ENCODE results near the gene SEC23B.
"Not testable (repeated sequence)": the region's sequence is repeated elsewhere in the genome, so short reads cannot be mapped to it uniquely, and the experiment has no call there.

SEC23B gene

DNA sequence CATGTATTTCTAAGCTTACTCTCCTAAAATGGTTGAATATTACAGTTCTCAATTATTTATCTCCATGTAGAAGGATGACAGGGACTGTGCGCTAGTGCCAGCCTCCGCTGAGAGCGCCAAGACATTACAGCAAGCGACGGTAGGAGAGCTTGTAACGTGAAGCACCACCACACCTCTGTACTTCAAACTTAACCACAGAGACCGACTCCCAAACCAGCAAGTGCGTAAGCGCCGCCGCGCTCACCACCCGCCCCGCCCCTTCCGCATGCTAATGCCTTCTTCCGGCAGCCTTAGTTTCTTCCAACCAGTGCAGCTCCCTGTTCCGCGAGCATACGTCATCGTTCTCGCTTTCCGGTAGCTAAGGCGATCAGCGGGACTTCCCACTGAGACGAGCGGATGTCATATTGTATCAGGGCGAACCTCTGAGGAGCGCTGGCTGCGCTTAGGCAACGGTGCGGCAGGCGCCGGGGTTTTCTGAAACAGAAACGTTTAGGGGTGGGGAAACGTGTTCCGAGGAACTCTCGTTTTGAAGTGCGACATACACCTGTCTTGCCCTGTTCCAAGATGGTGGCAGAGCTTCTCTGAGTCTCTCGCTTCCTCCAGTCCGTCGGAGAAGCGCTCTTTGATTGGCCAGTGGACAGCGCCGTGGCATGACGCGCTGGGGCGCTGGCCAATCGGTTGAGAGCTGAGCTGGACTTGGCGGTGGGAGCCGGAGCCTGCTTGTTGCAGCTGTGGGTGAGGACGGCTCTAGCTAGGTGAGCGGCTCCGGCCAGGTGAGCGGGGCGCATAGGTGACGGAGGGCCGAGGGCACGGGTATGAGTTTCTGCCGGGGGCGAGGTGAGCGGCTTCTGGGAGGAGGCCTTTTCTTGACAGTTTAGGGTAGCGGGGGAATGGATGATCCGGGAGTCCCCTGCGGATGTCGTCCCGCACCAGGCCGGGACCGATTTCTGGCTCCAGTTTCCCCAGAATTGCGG, at the start of gene SEC23B:
Gene SEC23B (plus strand): TSS at position 723 of the 974 bp plus-strand sequence. CDS start 2,896 bp downstream, outside the sequence.
- no peaks in the 10 kb centered on the region for H3K9me3 ChIP-seq (ENCODE audit: low read length)
- H3K4me1 ChIP-seq (ENCODE audit: insufficient read depth, low read length), result peaks cover 5% of the 10 kb centered on the region
- peak within 1 kb of the TSS; percentile 47 for H2AFZ ChIP-seq (ENCODE audit: low read depth, low read length)
- peaks cover 5% of the 10 kb centered on the region for H3K27me3 ChIP-seq (ENCODE audit: insufficient read depth, low read length)
- H3K4me3 ChIP-seq (ENCODE audit: low read length), result peak within 1 kb of the TSS; percentile 72
- H3K36me3 ChIP-seq (ENCODE audit: insufficient read depth, low read length), result peaks cover 23% of the 10 kb centered on the region

DNA sequence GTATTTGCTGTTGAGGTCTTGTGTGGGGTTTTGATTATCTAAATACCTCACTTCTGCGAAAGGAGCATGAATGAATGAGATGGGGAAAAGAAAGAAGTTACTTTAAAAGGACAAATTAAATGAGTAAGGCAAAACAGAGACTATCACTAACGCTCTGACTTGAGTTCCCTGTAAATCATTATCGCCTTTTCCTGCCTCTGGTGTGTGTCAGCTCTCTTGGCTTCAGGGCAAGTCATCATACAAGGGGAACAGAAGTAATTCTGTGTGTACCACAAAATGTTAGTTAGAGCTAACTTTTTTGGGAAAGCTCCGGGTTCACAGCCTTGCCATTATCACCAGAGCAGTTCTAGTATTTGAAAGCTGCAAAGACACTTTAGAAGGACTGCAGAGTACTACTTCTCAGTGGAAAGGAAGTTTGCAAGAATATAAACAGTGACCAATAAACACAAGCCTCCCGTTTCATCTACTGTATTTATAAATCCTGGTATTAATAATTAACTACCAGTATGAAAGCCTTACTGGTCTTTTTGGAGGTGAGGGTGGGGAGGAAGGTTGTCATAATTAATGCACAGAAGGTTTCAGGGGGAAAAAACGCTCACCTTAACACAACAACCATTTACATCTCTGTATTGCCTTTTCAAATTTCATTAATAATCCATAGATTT, 42.1 kb upstream of the SEC23B start:
- H2AFZ ChIP-seq (ENCODE audit: low read depth, low read length), result peak overlapping the region; percentile 81
- H3K27me3 ChIP-seq (ENCODE audit: insufficient read depth, low read length), result no peaks in the 10 kb centered on the region
- no peaks in the 10 kb centered on the region for H3K9me3 ChIP-seq (ENCODE audit: low read length)
- peaks cover 18% of the 10 kb centered on the region for H3K4me1 ChIP-seq (ENCODE audit: insufficient read depth, low read length)
- H3K36me3 ChIP-seq (ENCODE audit: insufficient read depth, low read length), result peaks cover 11% of the 10 kb centered on the region
- H3K4me3 ChIP-seq (ENCODE audit: low read length), result peak overlapping the region; percentile 91

DNA sequence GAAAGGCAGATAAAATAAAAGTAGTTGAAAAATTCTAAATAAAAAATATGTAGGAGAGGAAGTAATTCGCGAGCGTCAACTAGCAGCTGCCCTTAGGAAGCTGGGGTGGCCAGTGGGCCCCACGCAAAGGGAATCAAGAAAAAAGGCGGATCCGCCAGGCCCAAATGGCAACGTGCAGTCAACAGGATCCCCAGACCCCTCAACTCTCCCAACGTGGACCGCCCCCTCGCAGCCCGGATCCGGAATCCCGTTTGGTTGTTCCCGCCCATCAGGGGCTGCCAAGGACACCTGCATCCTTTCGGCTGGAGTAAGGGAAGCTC, 41.2 kb upstream of the SEC23B start:
- peaks cover 11% of the 10 kb centered on the region for H3K36me3 ChIP-seq (ENCODE audit: insufficient read depth, low read length)

DNA sequence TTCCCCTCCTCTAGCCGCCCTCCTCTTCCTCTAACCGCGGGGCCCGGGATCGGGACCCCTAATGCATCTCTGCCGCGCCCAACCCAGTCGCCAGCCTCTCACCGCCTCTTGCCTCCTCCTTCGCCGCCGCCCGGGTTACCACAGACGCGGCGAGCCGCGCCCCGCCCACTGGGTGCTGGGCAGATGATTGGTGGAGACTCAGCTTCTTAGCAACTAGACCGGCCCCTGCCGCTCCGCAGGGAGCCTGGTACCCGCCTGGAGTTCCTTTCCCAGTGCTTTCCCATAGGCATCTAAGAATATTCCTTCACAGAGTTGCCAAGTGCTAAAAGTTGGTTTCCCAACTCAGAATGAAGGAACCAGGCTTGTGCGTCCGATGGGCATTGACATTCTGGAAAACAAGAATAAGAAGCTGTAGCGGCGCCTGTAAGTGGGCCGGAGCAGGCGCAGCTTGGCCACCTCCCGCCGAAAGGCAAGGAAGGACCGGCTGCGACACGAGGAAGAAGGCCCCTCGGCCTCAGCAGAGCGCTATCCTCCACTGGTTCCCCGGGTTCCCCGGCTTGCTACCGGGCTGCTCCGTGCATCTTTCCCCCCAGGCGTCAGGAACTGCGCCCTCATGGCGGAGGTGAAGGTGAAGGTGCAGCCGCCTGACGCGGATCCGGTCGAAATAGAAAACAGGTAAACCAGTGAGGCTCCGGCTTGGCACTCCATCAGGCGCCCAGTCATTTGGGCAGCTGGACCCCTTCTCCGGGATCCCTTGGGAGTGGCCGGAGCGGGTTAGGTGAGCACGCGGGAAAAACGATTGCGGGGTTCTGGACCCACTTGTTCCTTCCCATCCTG, 40.6 kb upstream of the SEC23B start, which contains the start of the genes DZANK1 and POLR3F:
Gene DZANK1 (minus strand): TSS at position 137 of the 837 bp plus-strand sequence. CDS start 1,672 bp downstream, outside the sequence.
Gene POLR3F (plus strand): TSS at position 497 of the 837 bp plus-strand sequence. CDS start 117 bp downstream, at position 614.
- no peaks in the 10 kb centered on the region for H3K9me3 ChIP-seq (ENCODE audit: low read length)
- H3K4me3 ChIP-seq (ENCODE audit: low read length), result peak within 1 kb of the TSS; percentile 91
- H3K36me3 ChIP-seq (ENCODE audit: insufficient read depth, low read length), result peaks cover 15% of the 10 kb centered on the region
- H2AFZ ChIP-seq (ENCODE audit: low read depth, low read length), result peak within 1 kb of the TSS; percentile 81
- H3K4me1 ChIP-seq (ENCODE audit: insufficient read depth, low read length), result peaks cover 18% of the 10 kb centered on the region
- H3K27me3 ChIP-seq (ENCODE audit: insufficient read depth, low read length), result no peaks in the 10 kb centered on the region

More for the DNA sequence above, 41.2 kb upstream of the SEC23B start:
- Histone ChIP-seq H3K9me3 (ENCODE audit: low read length) (no peaks in the 10 kb centered on the region), H3K27me3 (ENCODE audit: insufficient read depth, low read length) (no peaks in the 10 kb centered on the region), H2AFZ (ENCODE audit: low read depth, low read length) (peak overlapping the region; percentile 81), H3K4me3 (ENCODE audit: low read length) (peak overlapping the region; percentile 91), H3K4me1 (ENCODE audit: insufficient read depth, low read length) (peaks cover 18% of the 10 kb centered on the region)

DNA sequence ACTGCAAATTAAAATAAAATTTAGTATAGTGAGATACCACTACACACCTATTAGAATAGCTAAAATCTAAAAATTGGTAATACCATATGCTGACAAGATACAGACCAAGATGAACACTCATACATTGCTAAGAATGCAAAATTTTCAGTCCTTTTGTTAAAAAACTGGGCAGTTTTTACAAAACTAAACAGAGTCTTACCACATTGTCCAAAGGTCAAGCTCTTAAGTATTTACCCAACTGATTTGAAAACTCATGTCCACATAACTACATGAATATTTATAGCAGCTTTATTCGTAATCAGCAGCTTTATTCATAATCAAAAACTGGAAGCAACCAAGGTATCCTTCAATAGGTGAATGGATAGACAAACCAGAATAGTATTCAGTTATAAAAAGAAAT, 30.5 kb upstream of the SEC23B start:
- H3K4me1 ChIP-seq (ENCODE audit: insufficient read depth, low read length), result no peaks in the 10 kb centered on the region
- no peaks in the 10 kb centered on the region for H3K27me3 ChIP-seq (ENCODE audit: insufficient read depth, low read length)
- H3K4me3 ChIP-seq (ENCODE audit: low read length), result no peak overlapping the region
- no peaks in the 10 kb centered on the region for H3K9me3 ChIP-seq (ENCODE audit: low read length)
- peaks cover 58% of the 10 kb centered on the region for H3K36me3 ChIP-seq (ENCODE audit: insufficient read depth, low read length)
- no peak overlapping the region for H2AFZ ChIP-seq (ENCODE audit: low read depth, low read length)

DNA sequence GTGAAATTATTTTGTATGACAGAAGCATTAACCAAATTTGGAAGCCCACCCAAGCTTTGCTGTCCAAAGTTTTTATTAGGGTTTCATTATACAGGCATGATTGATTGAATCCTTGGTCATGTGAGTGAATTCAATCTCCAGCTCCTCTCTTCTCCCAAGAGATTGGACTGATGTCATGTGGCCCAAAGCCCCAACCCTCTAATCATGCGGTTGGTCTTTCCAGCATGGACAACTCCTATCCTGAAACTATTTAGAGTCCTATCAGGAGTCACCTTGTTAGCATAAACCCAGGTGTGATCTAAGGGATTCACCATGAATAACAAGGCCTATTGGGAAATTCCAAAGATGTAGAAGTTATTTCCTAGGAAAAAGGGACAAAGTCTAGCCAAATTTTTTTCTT, 29.9 kb upstream of the SEC23B start:
- Histone ChIP-seq H3K27me3 (ENCODE audit: insufficient read depth, low read length) (no peaks in the 10 kb centered on the region), H3K36me3 (ENCODE audit: insufficient read depth, low read length) (peaks cover 62% of the 10 kb centered on the region), H2AFZ (ENCODE audit: low read depth, low read length) (no peak overlapping the region), H3K9me3 (ENCODE audit: low read length) (no peaks in the 10 kb centered on the region), H3K4me3 (ENCODE audit: low read length) (no peak overlapping the region), H3K4me1 (ENCODE audit: insufficient read depth, low read length) (no peaks in the 10 kb centered on the region)

DNA sequence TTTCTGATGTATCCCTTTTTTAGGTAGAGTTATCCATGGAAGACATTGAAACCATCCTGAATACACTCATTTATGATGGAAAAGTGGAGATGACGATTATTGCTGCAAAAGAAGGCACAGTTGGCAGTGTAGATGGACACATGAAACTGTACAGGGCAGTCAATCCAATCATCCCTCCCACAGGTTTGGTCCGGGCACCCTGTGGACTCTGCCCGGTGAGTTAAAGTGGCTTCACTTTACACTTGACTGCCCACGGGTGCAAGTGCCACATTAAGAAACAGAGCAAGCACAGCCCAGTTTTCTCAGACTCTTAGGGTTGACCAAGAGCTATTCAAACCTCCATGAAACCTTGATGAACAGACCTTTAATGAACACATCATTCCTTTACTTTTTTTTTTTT, 26.1 kb upstream of the SEC23B start:
- H3K9me3 ChIP-seq (ENCODE audit: low read length), result no peaks in the 10 kb centered on the region
- peaks cover 66% of the 10 kb centered on the region for H3K36me3 ChIP-seq (ENCODE audit: insufficient read depth, low read length)
- no peak overlapping the region for H2AFZ ChIP-seq (ENCODE audit: low read depth, low read length)
- H3K27me3 ChIP-seq (ENCODE audit: insufficient read depth, low read length), result no peaks in the 10 kb centered on the region
- H3K4me3 ChIP-seq (ENCODE audit: low read length), result no peak overlapping the region
- H3K4me1 ChIP-seq (ENCODE audit: insufficient read depth, low read length), result no peaks in the 10 kb centered on the region

DNA sequence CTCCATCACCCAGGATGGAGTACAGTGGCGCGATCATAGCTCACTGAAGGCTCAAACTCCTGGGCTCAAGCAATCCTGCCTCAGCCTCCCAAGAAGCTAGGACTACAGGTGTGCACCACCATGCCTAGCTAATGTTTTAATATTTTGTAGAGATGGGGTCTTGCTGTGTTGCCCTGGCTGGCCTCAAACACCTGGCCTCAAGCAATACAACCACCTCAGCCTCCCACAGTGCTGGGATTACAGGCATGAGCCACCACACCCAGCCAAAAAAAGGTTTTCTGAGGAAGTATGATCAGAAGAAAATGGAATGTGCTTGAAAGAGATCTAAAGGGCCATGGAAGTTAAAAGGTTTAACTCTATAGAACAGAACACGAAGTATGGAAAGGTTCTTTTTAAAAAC, 19.4 kb upstream of the SEC23B start:
- no peaks in the 10 kb centered on the region for H3K9me3 ChIP-seq (ENCODE audit: low read length)
- H3K36me3 ChIP-seq (ENCODE audit: insufficient read depth, low read length), result peaks cover 69% of the 10 kb centered on the region
- H3K4me3 ChIP-seq (ENCODE audit: low read length), result no peak overlapping the region
- H2AFZ ChIP-seq (ENCODE audit: low read depth, low read length), result no peak overlapping the region
- H3K27me3 ChIP-seq (ENCODE audit: insufficient read depth, low read length), result no peaks in the 10 kb centered on the region
- no peaks in the 10 kb centered on the region for H3K4me1 ChIP-seq (ENCODE audit: insufficient read depth, low read length)

DNA sequence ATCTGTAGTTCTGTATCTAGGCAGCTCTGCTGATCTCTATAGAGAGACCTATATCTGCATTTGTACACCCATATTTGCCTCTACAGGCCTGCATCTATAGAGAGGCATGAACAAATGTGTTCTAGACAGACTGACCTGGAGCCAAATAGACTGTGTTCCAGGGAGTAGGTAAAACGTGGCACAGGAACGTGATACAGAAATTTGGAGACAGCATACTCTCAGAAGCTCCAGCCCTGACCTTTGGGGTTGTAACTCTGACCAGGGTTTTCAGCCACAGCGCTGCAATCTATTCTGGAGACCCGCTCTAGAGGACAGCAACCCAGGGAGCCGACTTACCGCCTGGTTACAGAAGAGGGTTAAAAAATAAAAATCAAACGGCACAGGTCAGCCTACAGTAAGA, 11.7 kb upstream of the SEC23B start:
- peak overlapping the region; percentile 72 for H3K4me3 ChIP-seq (ENCODE audit: low read length)
- H3K9me3 ChIP-seq (ENCODE audit: low read length), result no peaks in the 10 kb centered on the region
- peaks cover 19% of the 10 kb centered on the region for H3K36me3 ChIP-seq (ENCODE audit: insufficient read depth, low read length)
- peaks cover 14% of the 10 kb centered on the region for H3K4me1 ChIP-seq (ENCODE audit: insufficient read depth, low read length)
- H2AFZ ChIP-seq (ENCODE audit: low read depth, low read length), result peak overlapping the region; percentile 82
- no peaks in the 10 kb centered on the region for H3K27me3 ChIP-seq (ENCODE audit: insufficient read depth, low read length)

DNA sequence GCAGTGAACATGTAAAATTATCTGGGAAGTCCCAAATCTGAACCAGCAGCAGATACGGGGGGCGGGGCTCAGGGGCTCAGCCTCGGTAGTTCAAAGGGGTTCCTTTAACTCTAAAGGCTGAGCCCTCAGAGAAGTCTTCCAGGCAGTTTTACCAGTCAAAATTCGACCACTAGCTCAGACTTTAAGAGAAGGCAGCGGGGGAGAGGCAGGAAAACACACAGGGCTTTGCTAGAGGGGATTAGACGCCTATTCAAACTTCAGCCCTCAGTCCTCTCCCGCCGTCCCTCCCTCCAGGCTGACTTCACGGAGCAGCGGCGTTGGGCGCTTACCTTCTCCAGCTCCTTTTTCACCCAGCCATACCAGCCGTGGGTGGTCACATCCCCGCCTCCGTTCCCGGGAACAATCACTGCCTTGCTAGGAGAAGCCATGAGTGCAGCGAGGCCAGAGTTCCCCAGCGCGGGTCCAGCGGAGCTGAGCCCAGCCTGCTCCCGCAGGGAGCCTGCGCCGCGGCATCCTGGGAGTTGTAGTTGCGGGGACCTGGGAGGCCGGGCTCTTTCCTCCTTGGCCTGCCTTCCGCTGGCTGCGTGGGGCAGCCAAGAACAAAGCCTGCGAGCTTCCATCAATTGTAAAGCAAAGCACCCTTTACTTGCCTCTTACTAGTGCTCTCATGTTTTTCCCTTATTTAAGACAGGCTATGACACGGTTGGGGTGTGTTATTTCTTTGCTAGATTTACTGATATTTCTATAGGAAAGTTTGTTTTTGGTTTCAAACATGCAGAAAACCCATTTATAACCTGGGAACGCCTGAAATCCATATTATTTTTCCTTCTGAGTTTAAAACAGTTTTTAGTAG, 10.8 kb upstream of the SEC23B start, which contains the start of gene RBBP9:
Gene RBBP9 (minus strand): TSS at position 486 of the 853 bp plus-strand sequence. CDS start 58 bp downstream, at position 428.
- Histone ChIP-seq H3K9me3 (ENCODE audit: low read length) (peaks cover 2% of the 10 kb centered on the region), H3K4me3 (ENCODE audit: low read length) (peak within 1 kb of the TSS; percentile 72), H3K4me1 (ENCODE audit: insufficient read depth, low read length) (peaks cover 14% of the 10 kb centered on the region), H3K27me3 (ENCODE audit: insufficient read depth, low read length) (peaks cover 2% of the 10 kb centered on the region), H2AFZ (ENCODE audit: low read depth, low read length) (peak within 1 kb of the TSS; percentile 82), H3K36me3 (ENCODE audit: insufficient read depth, low read length) (peaks cover 14% of the 10 kb centered on the region)

DNA sequence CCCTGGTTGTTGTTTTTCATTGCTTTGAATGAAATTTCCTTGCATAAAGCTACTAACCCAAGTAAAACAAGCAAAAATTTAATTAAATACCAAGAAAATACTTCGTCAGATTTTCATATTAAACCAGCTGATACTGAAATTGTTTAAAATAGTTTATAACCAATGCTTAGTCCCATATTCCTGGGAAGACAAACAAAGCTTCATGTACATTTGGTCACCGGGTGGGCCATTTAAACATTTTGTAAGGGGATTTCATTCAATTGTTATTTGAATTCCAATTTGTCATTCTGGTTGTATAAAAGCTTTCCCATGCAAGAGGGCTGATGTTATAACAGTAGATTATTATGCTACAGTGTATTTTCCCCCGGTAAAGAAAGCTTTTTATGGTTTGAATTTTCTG, 10.1 kb upstream of the SEC23B start:
- Histone ChIP-seq H3K9me3 (ENCODE audit: low read length) (peaks cover 3% of the 10 kb centered on the region), H2AFZ (ENCODE audit: low read depth, low read length) (peak overlapping the region; percentile 82), H3K36me3 (ENCODE audit: insufficient read depth, low read length) (peaks cover 9% of the 10 kb centered on the region), H3K4me1 (ENCODE audit: insufficient read depth, low read length) (peaks cover 14% of the 10 kb centered on the region), H3K27me3 (ENCODE audit: insufficient read depth, low read length) (peaks cover 6% of the 10 kb centered on the region), H3K4me3 (ENCODE audit: low read length) (peak overlapping the region; percentile 72)

DNA sequence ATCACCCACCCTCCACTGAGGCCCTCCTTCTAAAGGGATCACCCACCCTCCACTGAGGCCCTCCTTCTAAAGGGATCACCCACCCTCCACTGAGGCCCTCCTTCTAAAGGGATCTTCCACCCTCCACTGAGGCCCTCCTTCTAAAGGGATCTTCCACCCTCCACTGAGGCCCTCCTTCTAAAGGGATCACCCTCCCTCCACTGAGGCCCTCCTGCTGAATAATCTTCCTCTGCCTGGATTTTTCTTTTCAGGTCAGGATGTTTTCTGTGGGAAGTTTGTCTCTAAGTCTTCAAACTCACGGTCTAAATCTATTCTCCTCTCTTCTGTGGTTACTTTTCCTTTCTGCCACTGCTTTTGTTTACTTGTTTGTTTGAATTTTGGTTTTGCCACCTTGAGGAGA, 6.1 kb upstream of the SEC23B start:
- not testable (repeated sequence) for H3K4me3 ChIP-seq (ENCODE audit: low read length); H2AFZ ChIP-seq (ENCODE audit: low read depth, low read length); H3K9me3 ChIP-seq (ENCODE audit: low read length); H3K4me1 ChIP-seq (ENCODE audit: insufficient read depth, low read length); H3K36me3 ChIP-seq (ENCODE audit: insufficient read depth, low read length); H3K27me3 ChIP-seq (ENCODE audit: insufficient read depth, low read length)

Data from neuron (in vitro differentiated cells).